NCI-H510A treated with DMSO at 0.1 percent for 48 hours (cell line): Measurements from ENCODE around the gene OSBP2.

Experiments
- DNase-seq: peaks from one replicate; lab custom pipeline; 2025; lab: John Stamatoyannopoulos, UW

Gene OSBP2

DNA sequence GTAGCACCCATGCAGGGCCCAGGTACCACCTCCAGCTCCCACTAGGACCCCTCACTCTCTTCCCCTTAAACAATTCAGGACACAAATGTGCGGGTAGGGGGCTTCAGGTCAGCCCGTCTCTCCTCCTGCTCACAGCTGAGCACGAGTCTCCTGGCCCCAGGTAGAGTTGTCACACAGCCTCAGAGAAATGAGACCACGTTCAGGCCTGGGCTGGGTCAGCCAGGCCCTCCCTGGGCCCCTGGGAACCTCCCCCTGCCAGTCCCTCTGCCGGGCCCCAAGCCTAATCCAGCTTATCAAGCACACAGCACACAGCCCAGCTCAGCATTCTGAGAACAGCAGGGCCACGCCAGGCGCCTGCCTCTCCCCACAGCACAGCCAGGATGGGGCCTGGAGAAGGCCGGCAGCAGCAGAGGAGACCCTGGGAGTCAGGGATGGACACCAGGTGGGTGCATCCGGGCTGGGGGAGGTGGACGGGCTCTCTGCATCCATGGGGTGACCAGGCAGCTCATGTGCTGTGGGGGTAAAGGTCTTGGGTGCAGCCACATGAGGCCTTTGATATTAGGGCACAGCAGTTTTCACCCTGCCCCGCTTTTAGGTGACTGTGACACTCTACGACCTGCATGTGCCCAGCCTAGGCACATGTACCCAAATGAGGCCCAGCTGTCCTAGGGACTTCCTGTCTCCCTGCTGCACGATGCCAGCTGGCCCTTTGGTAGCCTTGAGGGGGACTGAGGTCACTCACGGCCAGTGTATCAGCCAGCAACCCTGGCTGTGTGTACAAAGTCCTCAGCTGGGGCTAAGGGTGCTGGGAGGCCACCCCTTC is 186.9 kb downstream of the OSBP2 start:
- no peak for DNase-seq

DNA sequence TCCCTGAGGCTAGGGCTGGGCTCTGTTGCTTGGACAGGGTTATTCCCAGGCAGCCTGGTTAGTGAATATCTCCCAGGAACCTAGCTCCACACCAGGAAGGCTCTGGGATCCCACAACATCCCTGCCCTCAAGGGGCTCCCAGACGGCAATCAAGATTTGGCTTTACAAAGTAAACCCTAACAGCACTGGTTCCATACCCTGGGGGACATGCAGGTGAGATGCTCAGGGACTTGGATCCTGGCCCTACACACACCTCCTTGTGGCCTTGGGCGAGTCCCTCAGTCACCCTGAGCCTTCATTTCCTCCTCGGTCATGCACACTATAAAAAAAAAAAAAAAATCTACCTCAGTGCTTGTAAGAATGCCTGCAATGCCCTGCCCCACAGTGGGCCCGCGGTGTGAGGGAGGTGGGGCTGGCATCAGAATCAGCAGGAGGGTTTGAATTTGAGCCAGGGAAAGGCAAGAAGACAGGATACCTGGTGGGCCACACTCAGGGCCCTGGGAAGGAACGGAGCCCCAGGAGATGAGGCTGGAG is 187.6 kb downstream of the OSBP2 start:
- DNase-seq = no peak

DNA sequence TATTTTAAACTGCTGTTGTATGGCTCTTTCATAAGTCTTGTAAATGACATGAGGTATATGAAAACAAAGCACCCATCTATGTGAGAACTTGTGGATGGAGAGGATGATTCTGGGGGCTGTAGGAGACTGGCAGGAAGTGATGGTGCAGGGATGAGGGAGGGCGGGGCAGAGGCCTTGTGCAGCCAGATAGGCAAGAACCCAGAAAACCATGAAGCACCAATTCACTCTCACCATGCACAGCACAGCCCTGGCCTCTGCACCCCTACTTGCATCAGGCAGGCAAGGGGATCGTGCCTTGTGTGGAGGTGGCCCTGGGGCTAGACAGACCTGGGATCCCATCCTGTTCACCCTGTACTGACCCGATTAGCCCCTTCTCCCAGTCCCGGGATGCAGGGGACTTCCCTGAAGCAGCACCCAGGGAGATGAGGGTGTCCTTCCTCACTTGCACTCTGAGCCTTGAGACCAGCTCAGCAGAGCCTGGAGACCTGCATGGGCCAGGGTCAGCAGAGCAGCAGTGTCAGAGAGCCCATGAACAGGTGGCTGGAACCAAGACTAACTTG is 188.4 kb downstream of the OSBP2 start:
- DNase-seq = no peak

DNA sequence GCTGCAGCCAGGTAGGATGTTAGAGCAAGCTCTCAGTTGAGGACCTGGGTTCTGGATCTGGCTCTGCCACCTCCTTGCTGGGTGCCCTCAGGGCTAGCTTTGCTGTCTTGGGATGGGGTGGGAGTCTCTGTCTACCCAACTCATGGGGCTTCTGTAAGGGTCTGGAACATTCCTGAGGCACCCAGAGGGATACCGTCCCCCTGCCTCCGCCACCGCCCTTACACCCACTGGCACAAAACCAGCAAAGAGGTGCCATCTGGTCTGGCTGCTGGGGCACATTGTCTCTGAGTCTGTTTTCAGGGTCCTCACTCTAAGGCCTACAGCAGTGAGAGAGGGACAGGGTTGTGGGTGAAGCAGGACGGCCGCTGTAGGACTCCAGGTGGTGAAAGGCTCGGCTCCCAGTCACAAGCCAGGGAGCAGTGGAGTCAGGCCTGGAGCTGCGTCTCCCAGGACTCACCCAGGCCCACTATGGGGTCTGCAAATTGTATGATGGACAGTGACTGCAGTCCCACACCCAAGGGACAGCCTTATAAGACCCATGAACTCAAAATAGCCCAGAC is 189.0 kb downstream of the OSBP2 start:
- DNase-seq = no peak

DNA sequence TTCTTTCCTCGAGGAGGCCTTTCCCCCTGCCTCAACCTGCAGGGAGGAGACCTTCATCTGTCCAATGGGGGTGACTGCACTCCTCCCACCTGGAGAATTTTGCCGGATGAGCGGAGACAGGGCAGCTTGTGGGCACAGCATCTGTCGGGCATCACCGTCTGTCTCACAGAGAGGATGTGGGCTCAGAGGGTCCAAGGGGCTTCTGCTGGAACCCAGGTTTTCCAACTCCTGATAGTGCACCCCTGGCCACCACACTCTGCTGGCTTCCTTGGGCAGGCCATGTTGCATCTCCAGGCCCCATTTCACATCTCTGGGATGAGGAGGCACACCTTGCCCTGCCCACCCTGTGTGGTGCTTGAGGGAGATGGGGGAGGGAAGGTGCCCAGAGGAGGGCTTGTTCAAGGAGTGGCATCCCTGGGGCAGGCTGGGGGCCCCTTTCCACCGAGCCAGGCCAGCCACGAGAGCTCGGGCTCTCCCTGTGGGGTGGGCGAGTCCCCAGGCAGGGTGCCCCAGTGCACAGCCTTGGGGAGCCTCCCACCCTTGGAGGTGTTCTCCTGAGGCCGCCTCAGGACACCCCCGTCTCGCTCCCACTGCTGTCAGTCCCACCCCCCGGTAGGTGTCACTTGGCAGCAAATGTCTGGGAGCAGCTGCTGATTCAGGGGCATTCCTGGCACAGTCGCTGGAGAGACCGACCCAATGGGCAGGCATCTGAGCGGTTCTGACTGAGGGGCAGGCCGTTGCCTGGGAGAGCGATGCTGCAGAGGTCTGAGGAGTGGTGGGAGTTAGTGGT is 189.7 kb downstream of the OSBP2 start:
- DNase-seq = no peak

DNA sequence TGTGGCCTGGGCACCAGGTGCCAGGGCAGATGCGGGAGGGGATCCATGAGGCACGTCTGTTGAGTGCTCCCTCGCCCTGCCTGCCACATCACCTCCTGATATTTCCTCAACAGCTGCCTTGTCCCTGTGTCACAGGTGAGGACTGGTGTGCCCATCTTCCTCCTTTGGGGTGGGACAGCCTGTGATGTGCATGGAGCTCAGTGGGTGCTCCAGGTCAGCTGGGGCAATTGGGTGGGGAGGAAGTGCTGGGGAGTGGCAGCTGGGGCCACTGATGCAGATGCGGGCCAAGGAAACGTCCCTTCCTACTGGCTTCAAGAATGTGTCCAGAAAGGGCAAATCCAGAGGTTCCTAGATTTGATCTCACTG is 190.3 kb downstream of the OSBP2 start:
- DNase-seq = no peak

DNA sequence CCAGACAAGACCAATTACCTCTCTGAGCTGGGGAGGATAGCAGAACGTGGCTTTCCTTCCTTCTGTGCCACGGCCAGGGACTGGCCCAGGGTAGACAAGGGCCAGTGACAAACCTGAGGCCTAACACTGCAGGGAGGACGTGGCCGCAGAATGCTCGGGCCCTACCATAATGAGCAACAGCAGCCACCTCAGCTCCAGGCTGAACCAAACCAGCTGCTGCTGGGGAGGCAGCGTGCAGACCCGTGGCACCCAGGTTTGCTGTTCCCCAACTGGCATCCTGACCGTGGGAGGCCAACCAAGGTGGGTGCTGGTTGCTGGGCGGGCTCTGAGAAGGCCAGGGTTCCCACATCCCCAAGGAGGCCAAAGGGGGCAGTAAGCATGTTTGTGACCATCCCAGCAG is 190.9 kb downstream of the OSBP2 start:
- DNase-seq = no peak

DNA sequence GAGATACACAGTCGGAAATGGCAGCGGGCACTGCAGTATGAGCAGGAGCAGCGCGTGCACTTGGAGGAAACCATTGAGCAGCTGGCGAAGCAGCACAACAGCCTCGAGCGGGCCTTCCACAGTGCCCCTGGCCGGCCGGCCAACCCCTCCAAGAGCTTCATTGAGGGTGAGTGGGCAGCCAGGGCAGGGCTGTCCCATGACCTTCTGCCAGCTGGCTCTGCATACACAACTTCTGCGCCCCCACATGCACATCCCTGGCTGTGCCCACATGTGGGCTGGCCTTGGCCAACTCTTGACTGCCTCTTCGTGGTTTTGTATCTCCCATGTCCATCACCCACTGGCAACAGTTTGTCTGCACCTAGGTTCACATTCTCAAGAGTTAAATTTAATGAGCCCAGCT is 192.8 kb downstream of the OSBP2 start:
- no peak for DNase-seq

DNA sequence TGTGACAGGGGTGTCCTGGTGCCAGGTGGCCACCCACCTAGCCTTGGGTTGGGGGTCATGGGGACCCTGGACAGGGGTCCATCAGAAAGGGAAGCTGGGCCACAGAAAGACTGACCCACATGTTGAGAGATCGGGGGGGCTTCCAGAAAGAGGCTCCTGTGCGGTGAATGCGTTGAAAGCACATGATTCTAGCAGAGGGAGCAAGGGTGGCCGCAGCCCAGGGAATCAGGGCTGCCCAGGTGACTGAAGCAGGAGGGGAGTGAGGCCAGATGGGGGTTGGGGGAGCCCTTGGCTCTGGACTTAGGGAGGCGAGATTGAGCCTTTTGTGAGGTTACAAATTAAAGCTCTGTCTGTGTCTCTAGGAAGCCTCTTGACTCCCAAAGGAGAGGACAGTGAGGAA is 193.2 kb downstream of the OSBP2 start:
- no peak for DNase-seq

DNA sequence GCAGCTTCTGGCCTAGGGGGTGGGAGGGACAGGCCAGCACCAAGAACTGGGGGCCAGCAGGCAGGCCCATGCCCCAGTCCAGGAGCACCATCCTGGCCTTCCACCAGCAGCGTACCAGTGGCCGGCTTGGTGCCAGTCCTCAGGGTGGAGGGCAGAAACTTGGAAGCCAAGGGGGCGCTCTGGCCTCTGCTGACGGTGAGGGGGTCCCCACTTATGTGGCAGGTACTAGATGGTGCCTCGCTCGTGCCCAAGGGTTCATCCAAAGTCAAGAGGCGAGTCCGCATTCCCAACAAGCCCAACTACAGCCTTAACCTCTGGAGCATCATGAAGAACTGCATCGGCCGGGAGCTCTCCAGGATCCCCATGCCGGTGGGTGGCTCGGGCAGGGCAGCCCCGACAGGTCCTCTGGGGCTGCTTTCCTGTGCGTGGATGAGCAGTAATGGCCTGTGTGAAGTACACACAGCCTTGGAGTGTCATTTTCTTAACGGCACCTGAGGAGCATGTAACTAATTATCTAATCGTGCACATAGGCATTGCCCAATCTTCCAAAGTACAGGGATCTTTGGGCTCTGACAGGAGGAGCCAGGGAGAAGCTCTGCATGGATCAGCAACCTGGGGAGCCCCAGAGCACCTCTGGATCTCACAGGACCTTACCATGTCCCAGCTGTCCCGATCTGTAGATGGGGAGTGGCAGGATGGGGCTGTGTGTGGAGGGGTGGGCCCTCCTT is 194.8 kb downstream of the OSBP2 start:
- DNase-seq = no peak

DNA sequence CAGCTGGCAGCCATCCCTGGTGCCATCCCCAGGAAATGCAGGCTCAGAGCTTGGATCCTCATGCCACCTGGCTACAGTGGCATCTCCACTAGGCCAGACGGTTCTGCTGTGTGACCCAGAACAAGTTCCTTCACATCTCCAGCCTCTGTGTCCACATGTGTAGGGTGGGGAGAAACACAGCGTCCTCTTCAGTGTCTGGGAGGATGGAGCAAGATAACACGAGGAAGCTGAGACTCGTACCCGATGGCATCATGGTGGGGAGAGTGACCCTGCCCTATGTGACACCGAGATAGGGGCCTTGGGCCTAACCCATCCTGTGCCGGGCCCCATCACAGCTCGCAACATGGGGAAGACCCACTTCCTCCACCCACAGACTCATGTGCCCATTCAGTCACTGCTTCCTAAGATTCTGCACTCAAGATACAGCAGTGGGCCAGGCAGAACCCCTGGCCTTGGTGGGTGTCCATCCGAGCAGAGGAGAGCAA is 195.4 kb downstream of the OSBP2 start:
- DNase-seq = no peak

DNA sequence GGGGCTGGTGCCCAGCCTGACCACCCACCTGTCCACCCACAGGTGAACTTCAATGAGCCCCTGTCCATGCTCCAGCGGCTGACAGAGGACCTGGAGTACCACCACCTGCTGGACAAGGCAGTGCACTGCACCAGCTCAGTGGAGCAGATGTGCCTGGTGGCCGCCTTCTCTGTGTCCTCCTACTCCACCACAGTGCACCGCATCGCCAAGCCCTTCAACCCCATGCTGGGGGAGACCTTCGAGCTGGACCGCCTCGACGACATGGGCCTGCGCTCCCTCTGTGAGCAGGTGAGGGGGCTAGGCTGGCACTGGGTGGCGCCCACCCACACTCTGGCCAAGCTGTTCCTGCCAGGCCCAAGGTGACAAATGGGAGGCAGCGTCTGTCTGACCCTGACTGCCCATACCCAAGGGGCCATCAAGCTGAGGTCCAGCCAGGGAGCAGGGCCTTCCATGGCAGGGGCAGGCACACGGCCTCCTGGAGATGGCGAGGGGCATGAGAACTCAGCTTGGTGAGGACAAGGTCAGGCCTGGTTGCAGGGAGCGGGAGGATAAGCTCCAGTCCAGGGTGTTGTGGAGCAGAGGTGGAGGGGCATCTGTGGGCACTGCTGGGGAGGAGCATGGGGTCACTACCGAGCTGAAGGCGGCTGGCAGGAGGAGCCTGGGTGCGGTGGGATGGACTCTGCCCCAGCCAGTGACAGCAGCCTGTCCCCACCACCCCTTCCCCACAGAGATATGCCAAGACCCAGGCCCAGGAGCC is 196.2 kb downstream of the OSBP2 start:
- DNase-seq = no peak

DNA sequence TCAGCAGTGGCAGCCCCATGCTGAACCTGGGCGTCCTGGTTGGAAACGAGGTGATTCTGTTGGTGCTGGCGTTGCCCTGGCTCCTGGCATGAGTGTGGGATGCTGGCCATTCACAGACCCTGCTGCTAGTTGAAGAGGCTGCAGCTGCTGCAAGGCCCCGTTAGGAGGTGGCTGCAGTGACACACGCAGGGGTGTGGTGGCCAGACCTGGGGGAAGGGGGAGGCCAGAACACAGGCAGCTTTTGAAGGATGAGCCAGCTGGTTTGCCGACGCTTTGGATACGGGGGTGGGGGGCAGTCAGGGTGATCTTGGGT is 196.7 kb downstream of the OSBP2 start:
- DNase-seq = no peak

DNA sequence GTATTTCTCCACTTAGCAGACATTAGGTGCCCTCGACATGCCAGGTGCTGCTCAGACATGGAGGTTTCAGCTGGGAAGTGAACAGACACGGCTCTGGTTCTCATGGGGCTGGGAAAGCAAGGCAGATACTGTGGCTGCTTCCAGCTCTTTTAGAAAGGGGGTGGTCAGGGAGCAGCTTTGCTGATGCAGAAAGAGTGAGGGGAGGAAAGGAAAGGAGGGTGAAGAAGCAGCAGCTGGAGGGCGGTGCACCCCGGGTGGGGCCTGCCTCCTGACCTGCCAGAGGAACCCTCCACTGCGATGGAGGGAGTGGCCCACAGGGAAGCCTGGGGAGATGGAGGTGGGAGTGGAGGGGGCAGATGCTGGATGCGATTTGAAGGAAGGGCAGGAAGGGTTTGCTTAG is 197.1 kb downstream of the OSBP2 start:
- DNase-seq = no peak

DNA sequence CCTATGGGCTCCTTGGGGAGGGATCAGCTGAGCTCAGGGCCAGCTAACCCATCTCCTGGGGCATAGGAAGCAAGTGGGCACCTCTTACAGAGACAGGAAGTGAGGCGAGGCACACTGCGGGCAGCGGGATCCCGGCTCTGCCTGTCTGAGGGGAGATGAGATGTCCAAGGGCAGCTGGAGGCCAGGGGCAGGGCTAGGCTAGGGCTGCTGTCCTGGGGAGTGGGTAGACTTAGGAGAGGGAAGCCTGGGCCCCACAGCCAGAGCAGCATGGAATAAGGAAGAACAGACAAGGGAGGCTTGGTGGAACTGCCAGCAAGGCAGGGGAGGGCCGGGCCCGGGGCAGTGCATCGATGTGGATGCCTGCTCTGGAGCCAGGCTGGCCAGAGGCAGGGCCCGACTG is 197.6 kb downstream of the OSBP2 start:
- no peak for DNase-seq

DNA sequence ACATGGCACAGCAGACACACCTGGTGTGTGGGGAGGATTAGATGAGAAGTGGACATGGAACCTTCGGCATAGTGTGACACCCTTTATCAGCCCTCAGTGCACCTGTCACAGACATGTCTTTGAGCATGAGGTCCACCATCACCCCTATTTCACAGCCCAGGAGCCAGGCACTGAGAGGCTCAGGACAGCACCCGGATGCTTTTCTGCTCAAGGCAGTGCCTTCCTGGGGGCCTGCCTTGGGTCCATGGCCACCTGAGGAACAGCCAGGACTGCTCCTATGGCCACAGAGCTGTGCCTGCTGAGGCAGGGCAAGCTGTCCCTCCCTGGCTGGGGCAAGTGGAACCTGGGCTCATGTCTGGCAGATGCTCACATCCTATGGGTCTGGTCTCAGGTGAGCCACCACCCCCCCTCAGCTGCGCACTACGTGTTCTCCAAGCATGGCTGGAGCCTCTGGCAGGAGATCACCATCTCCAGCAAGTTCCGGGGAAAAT is 198.1 kb downstream of the OSBP2 start:
- DNase-seq = no peak

DNA sequence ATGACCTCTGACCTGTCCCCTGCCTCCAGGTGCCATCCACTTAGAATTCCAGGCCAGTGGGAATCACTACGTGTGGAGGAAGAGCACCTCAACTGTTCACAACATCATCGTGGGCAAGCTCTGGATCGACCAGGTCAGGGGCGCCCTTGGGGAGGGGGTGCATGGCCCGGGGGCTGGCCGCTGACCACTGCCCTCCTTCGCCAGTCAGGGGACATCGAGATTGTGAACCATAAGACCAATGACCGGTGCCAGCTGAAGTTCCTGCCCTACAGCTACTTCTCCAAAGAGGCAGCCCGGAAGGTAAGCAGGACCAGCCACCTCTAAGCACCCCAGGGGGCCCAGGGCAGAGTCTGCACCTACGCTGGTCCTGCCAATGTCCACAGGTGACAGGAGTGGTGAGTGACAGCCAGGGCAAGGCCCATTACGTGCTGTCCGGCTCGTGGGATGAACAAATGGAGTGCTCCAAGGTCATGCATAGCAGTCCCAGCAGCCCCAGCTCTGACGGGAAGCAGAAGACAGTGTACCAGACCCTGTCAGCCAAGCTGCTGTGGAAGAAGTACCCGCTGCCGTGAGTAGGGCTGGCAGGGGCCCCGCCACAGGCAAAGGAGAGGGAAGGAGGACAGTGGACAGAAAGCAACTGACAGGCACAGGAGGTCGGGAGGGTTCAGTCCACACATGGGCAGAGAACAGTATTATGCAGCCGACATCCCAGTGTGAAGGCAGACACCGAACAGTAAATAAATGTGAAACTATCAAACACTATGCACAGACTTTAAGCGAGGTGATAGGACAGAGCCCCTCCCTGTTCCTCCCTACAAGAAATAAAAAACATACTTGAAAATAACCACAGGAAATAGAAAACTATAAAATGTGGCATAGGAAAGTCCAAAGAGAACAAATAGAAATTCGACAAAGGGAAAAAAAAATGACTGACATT is 199.0 kb downstream of the OSBP2 start:
- no peak for DNase-seq

DNA sequence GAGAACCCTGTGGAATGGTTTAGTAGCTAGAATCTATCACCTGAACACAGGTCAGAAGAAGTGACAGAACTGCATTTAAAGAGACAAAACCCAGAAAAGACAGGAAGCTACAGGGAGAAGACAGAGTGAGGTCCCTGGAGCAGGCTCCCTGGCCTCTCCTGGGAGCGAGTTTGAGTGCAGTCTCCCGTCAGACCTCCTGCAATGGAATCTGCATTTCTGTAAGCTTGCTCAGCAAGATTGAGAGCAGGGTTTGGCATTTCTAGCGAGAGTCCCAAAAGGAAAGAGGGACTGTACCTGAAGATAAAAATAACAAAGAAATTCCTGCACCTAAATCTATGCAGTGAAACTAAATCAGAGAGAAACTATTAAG is 199.7 kb downstream of the OSBP2 start:
- no peak for DNase-seq

DNA sequence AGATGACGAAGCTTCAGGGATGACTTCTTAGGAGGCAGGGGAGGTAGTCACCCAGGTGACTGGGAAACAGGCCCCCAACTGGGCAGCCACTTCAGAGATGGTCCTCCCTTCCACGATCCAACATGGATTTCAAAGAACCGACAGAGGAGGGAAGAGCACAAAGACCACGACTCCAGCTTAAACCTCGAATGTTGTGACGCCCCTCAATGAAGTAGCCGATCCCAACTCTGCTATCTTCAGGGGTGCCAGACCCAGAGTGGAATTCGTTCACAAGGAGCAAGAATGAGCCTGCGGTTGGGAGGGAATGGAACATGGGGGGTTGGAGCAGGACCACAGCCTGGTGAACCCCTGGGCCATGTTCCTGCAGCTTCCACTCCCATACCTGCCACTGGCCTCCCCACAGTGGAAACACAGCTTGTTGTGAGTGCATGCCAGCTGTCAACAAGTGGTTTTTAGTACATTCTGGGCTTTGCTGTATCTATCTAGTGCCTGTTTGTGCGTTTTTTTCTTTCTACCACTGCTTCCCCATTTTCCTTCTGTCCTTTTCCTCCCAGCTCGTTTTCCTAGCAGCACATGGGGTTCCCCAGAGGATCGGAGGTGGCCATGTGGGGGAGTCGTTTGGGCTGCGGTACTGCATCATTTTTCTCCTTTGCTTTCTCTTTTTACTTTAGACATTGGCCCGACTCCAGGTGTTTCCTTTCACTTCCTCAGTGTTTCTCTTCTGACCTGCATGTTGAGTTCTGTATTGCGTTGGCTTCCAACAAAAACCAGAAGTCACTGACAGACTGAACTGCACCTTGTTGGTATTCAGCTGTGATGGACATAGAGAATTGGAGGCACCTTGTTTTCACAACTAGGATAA is 208.1 kb downstream of the OSBP2 start:
- DNase-seq = no peak
